Colonic mucosa (tissue), 4 donors: ENCODE measurements around the gene BCR. TPM values are rescaled to one million over a fixed set of nuclear protein-coding genes. Genes with fewer than 3 reads are reported as not detected.

Experiments used
- DNase-seq: peaks from one replicate; pipeline ENCODE4 v3.0.0-alpha.2; 2020
- H3K27ac ChIP-seq: fragments of 200-600 bp; one replicate; pipeline ENCODE4 v1.8.0; 2021
- H3K27me3 ChIP-seq: fragments of 200-600 bp; one replicate; pipeline ENCODE4 v1.8.0; 2021
- H3K36me3 ChIP-seq: fragments of 200-600 bp; one replicate; pipeline ENCODE4 v1.8.0; 2021
- H3K4me1 ChIP-seq: fragments of 200-600 bp; one replicate; pipeline ENCODE4 v1.8.0; 2021; ENCODE audit warnings: mild to moderate bottlenecking
- H3K4me3 ChIP-seq: fragments of 200-600 bp; one replicate; pipeline ENCODE4 v1.8.0; 2021
- H3K9ac ChIP-seq, 2 donors: one replicate each; pipeline ENCODE4 v1.7.0; 2013; ENCODE audit warnings: control low read depth in 2 of 2, low read depth in 2 of 2, low read length in 2 of 2
- H3K9me3 ChIP-seq: fragments of 200-600 bp; one replicate; pipeline ENCODE4 v1.8.0; 2021
- CTCF ChIP-seq: fragments of 200-600 bp; IDR thresholded peaks from one replicate; pipeline ENCODE4 v1.8.0; 2022; ENCODE audit warnings: antibody characterized with exemption, mild to moderate bottlenecking
- intact Hi-C: fragments of 100-400 bp; cut with DNase I; formaldehyde crosslinking; loops from one replicate; pipeline ENCODE4 v1.14.1; 2022
- total RNA-seq, 2 donors: library from RNA; stranded (reverse); fragmentation: NEBNext Ultra II Directional in 1 of 2; extraction: Animal tissue kit (Norgen Biotek cat#: 25700) in 1 of 2; gene quantifications; one replicate each; pipeline ENCODE4 v1.2.1, GENCODE V29; 2021
- donor health status: healthy.
- donor health status: DM: no; HTN: no; CAD: no.
- donor health status: DM: no; HTN: no; CAD: no.

The BCR gene
- total RNA-seq, 2 donors from 2014 or later: 39.2 to 57.8 TPM

GRCh38 chr22:23143119-23143518 is 37.2 kb upstream of the BCR start:
- Histone ChIP-seq H3K9me3 (no peaks in the 10 kb centered on the region), H3K4me1 (peaks cover 13% of the 10 kb centered on the region), H3K9ac (no peak overlapping the region), H3K27ac (no peak overlapping the region), H3K27me3 (no peaks in the 10 kb centered on the region), H3K36me3 (no peaks in the 10 kb centered on the region), H3K4me3 (no peak overlapping the region)
- intact Hi-C loops: no loop called here
- TF ChIP-seq CTCF: no peak
- DNase-seq: no peak

GRCh38 chr22:23144432-23144831 is 35.9 kb upstream of the BCR start:
- H3K27me3 ChIP-seq: no peaks in the 10 kb centered on the region
- peaks cover 13% of the 10 kb centered on the region for H3K4me1 ChIP-seq
- intact Hi-C loops: no loop called here
- H3K4me3 ChIP-seq: no peak overlapping the region
- no peaks in the 10 kb centered on the region for H3K36me3 ChIP-seq
- no peak for TF ChIP-seq CTCF
- H3K27ac ChIP-seq: peak overlapping the region; percentile 46
- H3K9me3 ChIP-seq: no peaks in the 10 kb centered on the region
- peak overlapping the region in 1 of 2 donors; percentile 74 for H3K9ac ChIP-seq
- DNase-seq: no peak

- no peak for TF ChIP-seq CTCF
- peak within 1 kb of the TSS; percentile 46 for H3K27ac ChIP-seq
- DNase-seq: peak; percentile 100
- peak within 1 kb of the TSS; percentile 51 to 74 for H3K9ac ChIP-seq
- peaks cover 13% of the 10 kb centered on the region for H3K4me1 ChIP-seq
- H3K4me3 ChIP-seq: peak within 1 kb of the TSS; percentile 38
- intact Hi-C loops: no loop called here
- no peaks in the 10 kb centered on the region for H3K36me3 ChIP-seq
- no peaks in the 10 kb centered on the region for H3K27me3 ChIP-seq
- no peaks in the 10 kb centered on the region for H3K9me3 ChIP-seq
Observed at GRCh38 chr22:23144932-23145877, 35.1 kb upstream of the BCR start, which contains the start of gene RAB36. RAB36 (plus strand) TSS chr22:23145477; CDS start chr22:23146617, 1,140 bp downstream.

DNA sequence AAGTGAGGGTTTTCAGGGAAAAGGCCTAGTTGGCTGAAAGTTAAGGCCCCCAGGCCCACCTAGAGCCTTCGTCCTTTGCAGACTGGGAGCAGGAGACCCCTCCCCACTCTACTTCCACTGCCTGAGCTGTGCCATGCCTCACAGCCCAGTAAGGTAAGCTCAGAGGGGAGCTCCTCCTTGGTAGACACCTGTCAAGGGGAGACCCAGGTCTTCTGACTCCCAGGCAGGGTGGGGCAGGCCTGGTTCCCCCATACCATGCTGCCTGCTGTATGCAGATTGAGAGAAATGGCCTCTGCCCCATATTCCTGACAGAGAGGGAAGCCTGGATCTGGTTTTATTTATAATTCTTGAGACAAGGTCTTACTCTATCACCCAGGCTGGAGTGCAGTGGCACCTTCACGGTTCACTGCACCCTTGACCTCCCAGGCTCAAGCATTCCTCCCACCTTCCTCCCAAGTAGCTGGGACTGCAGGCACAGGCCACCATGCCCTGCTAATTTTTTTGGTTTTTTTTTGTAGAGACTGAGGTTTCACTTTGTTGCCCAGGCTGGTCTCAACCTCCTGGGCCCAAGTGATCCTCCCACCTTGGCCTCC is 34.3 kb upstream of the BCR start:
- H3K36me3 ChIP-seq: no peaks in the 10 kb centered on the region
- H3K9ac ChIP-seq: peak overlapping the region; percentile 40 to 51
- peak overlapping the region; percentile 38 for H3K4me3 ChIP-seq
- DNase-seq: no peak
- H3K27ac ChIP-seq: no peak overlapping the region
- no peaks in the 10 kb centered on the region for H3K9me3 ChIP-seq
- H3K27me3 ChIP-seq: no peaks in the 10 kb centered on the region
- peaks cover 13% of the 10 kb centered on the region for H3K4me1 ChIP-seq
- TF ChIP-seq CTCF: no peak
- intact Hi-C loops: no loop called here

DNA sequence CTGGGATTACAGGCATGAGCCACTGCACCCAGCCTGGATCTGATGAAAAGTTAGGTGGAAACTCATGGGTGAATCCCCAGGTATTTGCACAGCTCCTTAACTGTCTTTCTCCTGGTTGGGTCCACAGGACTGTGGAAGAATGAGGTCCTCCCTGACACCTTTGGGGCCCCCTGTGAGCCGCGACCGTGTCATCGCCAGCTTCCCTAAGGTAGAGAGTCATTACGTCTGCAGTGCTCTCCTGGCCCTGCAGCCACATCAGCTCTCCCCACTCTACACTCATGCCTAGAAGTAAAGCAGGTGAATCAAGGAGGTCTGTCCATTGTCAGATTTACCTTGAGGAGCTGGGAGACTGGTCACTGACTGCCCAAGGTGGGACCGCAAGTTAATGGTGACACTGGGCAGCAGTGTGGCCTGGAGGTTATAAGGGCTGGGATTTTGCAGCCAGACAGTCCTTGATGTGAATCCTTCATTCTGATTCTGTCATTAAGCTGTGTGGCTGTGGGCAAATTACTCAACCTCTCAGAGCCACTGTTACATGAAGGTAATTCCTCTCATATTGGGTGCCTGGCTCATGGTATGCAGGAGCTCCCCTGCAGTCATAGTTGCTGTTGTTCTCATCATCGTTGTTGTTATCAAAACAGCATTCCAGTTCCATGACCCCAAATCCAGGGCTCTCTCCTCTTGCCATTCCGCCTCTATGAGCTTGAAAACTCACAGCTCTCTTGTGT is 33.7 kb upstream of the BCR start:
- no peak overlapping the region for H3K4me3 ChIP-seq
- no peak for DNase-seq
- no peaks in the 10 kb centered on the region for H3K27me3 ChIP-seq
- H3K9ac ChIP-seq: no peak overlapping the region
- H3K27ac ChIP-seq: no peak overlapping the region
- peaks cover 10% of the 10 kb centered on the region for H3K4me1 ChIP-seq
- H3K36me3 ChIP-seq: no peaks in the 10 kb centered on the region
- no peaks in the 10 kb centered on the region for H3K9me3 ChIP-seq
- no peak for TF ChIP-seq CTCF
- intact Hi-C loops: no loop called here
